Choroid plexus epithelial cell (primary cell): ENCODE data around the gene HDDC3.
A peak's percentile ranks its signal among the peaks of the same experiment; 100 is the strongest.

Source experiments
- DNase-seq: peaks from one replicate; pipeline ENCODE4 v3.0.0-alpha.2; 2010; ENCODE audit warnings: low read depth
- H3K4me3 ChIP-seq: 2 replicates; pipeline ENCODE4 v1.5.1; 2011; ENCODE audit warnings: low read depth, mild to moderate bottlenecking, control low read depth, low read length, moderate library complexity
- CTCF ChIP-seq: conservative IDR thresholded peaks from 2 replicates; pipeline ENCODE4 v1.5.1; 2011; ENCODE audit warnings: low read depth, mild to moderate bottlenecking, control low read depth, inconsistent platforms, low read length, moderate library complexity

The HDDC3 gene

GRCh38 chr15:90887037-90887481 lies 45.3 kb downstream of the HDDC3 start:
- DNase-seq, result no peak
- TF ChIP-seq CTCF, result no peak
- no peak overlapping the region for H3K4me3 ChIP-seq

- TF ChIP-seq CTCF, result no peak
- no peak for DNase-seq
- H3K4me3 ChIP-seq, result no peak overlapping the region
These were observed 46.1 kb downstream of the HDDC3 start for GRCh38 chr15:90886291-90886614.

GRCh38 chr15:90885432-90886290 lies 46.7 kb downstream of the HDDC3 start:
- H3K4me3 ChIP-seq, result peak overlapping the region; percentile 17
- peak; percentile 99 for TF ChIP-seq CTCF
- peak; percentile 74 for DNase-seq

- H3K4me3 ChIP-seq, result peak overlapping the region; percentile 65
- TF ChIP-seq CTCF, result no peak
- DNase-seq, result no peak
These were observed 47.5 kb downstream of the HDDC3 start for GRCh38 chr15:90884719-90885431.

- H3K4me3 ChIP-seq, result peak within 1 kb of the TSS; percentile 65
- DNase-seq, result peak; percentile 52
- no peak for TF ChIP-seq CTCF
These were observed 48.2 kb downstream of the HDDC3 start, which contains the start of gene FES for GRCh38 chr15:90883976-90884718. FES (plus strand) TSS chr15:90884504; CDS start chr15:90885046, 542 bp downstream.

GRCh38 chr15:90883526-90883975 lies 48.8 kb downstream of the HDDC3 start:
- no peak for TF ChIP-seq CTCF
- H3K4me3 ChIP-seq, result peak overlapping the region; percentile 65
- DNase-seq, result no peak
